ENCODE results near the gene ACADSB.
A peak's percentile ranks its signal among the peaks of the same experiment; 100 is the strongest.

Gene ACADSB

DNA sequence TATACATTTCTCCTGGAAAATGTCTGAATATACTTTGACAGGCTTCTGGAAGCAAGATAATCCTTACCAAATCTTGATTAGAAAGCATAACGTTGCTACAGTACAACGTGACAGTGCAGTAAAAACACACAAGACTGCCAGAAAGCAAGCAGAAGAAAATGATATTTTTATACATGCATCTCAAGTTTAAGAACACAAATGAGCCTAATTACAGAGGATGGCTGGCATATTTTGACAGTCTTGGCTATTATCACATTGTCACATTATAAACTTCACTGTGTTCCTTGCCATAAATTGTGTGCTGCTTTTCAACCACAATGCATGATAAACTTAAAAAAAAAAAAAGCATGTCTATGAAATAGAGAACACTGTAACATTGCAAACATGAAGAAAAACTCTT is 4.5 kb upstream of the ACADSB start:
- no peak for DNase-seq

DNA sequence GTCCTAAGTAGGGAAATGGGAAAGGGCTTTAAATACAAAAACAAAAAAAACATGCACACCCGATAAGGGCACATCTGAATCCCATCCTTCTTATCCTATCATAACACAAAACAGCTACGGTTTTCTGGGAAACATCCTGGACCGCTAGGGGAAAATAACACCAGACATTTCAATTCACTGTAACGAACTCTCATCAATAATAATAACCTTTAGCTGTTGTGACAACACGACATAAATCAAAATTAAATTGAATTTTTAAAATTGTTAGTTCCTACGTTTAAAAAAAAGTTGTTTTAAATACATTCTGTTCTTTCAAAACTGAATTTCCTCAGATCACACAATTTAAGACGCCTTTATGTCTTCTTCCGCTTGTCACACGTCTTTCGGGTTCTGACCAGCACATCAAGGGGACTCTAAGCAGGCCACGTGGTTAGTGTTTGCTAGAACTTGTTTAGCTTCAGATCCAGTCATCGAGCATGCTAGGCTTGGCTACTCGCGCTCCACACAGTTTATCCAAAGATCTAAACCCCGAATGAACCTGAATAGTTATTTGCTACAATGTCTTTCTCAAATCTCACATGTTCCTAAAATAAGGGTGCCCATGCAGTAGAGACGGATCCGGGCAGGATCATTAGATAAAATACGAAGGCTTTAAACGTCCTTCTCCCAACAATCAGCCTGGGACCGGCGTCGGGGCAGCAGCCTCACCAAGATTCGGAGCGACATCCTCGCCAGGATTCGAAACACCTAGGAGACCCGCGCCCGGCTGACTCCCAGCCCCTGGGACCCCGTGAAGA is 1.1 kb upstream of the ACADSB start:
- DNase-seq = peak in 3 of 5 experiments; percentile 34 to 77 (median 38)

DNA sequence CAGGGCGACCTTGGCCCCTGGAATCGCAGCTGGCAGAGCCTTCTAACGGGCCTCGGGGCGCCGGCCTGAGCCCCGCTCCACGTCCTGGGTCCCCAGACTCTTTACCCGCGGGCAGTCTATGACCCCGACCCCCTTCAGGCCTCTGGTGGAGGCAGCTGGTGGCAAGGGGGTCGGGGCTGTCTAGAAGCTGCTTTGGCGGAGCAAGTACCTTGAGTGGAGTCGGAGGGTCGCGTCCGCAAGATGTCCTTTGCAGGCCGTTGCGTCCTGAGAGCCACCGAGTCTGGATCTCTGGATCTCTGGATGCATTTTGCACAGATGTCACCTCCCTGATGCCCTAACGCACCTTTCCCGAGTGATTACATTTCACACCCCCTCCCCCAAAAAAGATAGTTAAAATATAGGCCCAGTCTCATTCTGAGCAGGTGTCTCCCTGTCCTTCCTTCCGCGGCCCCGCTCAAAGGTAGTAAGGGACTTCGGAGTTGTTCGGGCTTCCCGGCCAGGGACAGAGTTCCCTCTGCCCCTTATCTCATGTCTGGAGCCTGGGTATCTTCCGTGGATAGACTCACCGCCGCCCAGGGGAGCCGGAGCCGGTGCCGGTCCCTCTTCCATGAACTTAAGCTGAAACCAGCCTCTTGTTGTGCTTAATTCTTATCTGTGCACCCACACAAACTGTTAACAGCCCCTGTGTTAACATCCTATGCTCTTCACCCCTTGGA is 457 bp downstream of the ACADSB start:
- DNase-seq = peak in 2 of 5 experiments; percentile 5 to 17

DNA sequence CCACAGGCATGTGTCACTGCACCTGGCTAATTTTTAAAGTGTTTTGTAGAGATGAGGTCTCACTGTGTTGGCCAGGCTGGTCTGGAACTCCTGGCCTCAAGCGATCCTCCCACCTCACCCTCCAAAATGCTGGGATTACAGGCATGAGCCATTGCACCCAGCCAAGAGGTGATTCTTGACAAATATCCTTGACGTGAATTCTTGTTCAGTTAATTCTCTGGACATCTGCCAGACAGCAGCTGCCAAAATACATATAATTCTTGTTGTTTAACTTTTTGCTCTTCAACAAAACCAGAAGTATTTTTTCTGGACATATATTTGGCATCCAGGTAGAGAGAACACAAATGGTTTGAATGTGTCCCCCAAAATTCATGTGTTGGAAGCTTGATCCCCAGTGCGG is 3.2 kb downstream of the ACADSB start:
- DNase-seq = no peak

DNA sequence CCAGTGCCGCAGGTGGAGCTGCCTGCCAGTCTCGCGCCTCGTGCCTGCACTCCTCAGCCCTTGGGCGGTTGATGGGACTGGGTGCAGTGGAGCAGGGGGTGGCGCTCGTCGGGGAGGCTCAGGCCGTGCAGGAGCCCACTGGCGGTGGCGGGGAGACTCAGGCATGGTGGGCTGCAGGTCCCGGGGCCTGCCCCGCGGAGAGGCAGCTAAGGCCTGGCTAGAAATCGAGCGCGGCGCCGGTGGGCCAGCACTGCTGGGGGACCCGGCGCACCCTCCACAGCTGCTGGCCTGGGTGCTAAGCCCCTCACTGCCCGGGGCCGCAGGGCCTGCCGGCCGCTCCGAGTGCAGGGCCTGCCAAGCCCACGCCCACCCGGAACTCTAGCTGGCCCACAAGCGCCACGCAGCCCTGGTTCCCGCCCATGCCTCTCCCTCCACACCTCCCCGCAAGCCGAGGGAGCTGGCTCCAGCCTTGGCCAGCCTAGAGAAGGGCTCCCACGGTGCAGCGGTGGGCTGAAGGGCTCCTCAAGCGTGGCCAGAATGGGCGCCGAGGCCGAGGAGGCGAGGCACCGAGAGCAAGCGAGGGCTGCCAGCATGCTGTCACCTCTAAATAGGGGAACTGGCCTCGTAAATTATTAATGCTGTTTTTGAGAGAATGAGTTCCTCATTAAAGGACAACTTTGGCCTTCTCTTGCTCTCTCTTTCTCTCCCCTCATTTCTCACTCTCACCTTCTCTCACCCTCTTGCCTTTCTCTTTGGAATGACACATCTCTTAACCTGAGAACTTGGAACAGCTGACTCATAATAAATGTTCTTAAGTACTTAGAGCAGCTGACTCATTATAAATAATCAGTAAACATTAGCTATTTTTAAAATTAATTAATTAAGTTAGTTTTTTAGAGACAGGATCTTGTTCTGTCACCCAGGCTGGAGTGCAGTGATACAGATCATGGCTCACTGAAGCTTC is 4.9 kb downstream of the ACADSB start:
- no peak for DNase-seq

DNA sequence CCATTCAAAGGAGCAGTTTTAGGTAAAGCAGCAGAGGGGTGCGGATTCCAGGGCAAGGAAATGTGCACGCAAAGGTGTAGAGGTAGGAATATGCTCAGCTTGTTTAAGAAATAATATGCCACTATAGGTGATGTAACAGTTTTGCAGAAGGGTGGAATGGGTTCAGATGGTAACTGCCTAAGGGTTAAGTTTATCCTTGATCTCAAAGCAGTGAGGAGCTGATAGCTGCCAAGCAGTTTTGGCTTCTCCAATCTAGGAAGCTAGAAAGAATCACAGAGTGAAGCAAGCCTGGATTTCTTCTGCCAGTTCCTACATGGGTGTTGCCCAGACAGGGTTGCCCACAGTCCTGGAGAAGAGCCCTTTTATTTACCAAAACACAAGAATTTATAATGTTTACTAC is 6.0 kb downstream of the ACADSB start:
- no peak for DNase-seq

DNA sequence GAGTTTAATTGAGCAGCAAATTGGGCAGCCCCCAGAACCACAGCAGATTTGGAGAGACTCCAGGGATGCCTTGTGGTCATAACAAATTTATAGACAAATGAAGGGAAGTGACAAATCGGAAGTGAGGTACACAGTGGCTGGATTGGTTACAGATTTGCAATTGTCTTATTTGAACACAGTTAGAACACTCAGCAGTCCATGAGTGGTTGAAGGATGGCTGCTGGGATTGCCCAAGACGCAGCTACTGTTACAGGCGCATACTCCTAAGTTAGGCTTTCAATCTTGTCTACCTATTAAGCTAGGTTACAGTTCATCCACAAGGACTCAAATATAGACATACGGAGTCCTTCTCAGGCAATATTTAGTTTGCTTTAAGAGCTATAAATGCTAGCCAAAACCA is 7.4 kb downstream of the ACADSB start:
- no peak for DNase-seq

DNA sequence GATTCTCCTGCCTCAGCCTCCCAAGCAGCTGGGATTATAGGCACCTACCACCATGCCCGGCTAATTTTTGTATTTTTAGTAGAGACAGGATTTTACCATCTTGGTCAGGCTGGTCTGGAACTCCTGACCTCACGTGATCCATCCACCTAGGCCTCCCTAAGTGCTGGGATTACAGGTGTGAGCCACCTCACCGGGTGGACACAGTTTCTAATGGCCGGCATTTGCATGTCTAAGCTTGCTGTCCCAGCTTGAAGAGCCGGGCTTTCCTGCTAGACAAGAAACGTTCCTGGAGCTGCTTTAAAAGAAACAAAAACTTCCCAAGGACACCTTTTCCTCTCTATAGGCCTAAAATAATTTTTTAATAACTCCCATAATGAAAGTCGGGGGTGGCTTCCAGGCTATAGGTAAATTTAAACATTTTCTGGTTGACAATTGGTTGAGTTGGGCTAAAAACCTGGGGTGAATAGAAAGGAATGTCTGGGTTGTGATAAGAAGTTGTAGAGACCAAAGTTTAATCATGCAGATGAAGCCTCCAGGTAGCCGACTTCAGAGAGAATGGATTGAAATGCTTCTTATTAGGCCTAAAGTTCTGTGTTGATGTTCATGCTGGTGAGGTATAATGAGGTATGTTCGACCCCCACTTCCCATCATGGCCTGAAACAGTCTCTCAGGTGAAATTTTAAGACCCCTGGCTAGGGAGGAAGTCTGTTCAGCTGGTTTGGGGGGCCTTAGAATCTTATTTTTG is 8.8 kb downstream of the ACADSB start:
- DNase-seq = no peak

DNA sequence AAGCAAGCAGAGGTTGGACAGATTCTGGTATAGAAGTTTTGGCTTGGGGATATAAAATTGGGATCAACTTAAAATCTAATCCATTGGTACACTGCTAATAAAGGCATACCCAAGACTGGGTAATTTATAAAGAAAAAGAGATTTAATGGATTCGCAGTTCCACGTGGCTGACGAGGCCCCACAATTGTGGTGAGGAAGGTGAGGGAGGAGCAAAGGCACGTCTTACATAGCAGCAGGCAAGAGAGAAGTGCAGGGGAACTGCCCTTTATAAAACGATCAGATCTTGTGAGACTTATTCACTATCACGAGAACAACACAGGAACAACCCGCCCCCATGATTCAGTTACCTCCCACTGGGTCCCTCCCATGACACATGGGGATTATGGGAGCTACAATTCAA is 9.7 kb downstream of the ACADSB start:
- no peak for DNase-seq

DNA sequence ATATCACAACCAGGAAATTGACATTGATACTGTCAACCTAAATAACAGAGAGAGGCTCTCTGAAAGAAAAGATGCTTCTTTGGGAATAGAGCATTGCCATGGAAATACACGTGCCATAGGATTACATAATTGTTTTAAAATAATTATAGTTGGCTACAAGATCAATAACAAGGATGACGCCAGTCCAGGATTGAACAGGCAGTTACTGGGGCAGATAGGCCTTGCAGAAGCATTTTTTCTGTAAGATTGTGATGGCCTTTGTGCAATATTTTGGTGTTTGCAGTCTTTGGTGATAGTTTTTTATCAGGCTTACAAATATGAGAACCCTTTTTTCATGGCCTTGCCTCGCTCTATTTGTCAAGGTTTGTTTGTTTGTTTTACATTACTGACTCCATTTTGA is 10.5 kb downstream of the ACADSB start:
- DNase-seq = no peak

DNA sequence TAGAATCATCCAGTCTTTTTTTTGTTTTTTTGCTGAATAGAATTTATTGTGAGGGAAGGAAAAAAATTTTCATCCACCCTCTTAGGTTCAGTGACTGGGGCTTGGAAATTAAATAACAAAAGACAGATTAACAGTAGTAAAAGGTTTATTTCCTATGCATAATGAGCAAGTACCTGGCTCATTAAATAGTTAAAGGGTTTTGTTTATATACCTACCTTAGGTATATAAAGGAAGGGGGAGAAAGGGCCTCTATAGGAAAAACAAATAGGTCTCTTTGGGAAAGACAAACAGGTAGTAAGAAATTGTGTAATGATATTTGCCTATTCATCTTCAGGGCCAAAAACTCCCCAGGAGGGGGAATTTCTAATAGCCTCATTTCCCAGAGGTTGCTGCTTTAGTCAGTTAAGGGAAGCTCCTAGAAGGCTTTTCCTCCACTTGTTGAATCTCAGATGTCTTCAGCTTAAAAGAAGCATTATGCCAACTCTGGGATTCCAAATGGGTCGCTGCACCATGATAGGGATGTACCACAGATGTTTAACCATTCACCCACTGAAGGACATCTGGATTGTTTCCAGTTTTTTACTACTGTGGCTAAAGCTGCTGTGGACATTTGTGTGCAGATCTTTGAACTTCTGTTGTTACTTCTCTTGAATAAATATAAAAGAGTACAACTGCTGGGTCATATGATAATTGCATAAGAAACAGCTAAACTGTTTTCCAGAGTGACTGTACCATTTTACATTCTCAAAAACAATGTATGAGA is 11.3 kb downstream of the ACADSB start:
- no peak for DNase-seq

DNA sequence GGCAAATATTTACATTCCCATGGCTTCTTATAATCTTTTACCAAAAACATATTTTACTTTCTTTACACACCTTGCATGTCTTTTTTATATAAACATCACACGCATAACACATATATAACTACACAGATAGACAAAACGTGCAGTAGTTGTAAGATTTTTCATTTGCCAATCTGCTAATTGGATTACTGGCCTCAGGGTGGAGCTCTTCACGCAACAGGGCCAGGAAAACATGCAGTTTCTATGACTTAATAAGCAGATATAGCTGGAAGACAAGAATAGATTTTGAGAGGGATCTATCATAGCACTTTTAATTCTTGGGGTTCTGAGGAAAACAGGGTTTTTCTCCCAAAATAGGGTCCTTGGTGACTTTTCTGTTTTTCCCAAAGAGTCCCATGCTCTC is 12.7 kb downstream of the ACADSB start:
- peak in 1 of 5 experiments; percentile 10 for DNase-seq

DNA sequence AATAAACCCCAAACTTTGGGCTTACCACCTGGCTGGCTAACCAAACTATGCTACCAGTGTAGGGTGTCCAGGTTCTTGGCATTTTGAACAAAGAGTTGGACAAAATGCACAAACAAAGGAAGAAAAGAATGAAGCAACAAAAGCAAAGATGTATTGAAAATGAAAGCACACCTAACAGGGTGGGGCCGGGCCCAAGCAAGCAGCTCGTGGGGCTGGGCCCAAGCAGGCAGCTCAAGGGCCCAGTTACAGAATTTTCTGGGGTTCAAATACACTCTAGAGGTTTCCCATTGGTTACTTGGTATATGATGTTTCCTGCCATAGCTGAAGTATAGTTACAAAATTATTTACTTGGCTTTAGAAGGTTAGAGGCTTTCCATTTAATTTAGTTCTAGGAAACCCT is 15.7 kb downstream of the ACADSB start:
- no peak for DNase-seq

DNA sequence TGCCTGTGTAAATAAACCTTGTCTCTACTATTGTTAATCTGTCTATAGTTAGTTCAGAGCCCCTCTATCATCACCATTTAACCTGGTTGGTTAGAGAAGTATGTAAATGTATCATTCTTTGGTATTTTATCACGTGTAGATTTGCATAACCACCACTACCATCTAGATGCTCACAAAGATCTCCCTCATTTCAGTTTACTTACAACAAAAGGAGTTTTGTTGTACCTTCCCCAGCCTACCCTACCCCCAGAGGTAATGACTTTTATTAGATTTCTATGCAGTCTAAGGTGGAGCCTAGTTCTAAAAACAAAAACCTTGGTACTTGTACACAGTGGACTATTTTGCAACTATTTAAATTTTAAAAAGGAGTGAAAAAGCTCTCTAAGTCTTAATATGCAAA is 17.5 kb downstream of the ACADSB start:
- DNase-seq = no peak

DNA sequence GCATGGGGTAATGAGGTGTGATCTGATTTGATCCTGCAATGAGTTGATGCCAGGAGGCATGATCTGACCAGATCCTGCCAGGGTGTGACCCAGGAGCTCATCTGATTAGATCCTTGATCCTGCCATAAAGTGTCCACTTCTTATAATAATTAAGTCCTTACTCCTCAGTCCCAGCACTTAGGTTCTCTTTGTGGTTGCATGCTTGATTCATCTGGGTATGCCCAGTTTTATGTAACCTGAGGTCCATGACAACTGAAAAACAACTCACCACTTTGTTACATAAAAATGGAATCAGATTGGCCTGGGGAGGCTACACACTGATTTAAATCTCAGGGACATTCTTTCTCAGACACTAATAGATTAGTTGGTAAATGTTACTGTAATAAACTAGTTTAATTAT is 19.1 kb downstream of the ACADSB start:
- no peak for DNase-seq

DNA sequence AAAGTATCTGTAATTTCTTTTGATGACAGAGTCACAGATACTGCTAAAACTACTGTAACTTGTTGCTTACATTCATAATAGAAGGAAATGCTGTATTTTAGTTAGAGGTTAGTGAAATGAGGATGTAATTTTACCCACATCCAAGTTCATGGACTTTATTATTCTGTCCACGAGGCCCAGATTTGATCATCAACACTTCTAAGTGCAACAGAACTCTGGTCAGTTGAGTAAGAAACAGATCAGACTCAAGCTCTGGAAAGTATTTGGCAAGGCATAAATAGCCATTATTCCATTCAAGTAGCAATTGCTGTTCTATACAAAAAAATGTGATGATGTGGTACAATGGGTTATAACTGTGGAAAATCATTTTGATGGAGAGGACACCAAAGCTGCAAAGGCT is 22.3 kb downstream of the ACADSB start:
- DNase-seq = no peak

DNA sequence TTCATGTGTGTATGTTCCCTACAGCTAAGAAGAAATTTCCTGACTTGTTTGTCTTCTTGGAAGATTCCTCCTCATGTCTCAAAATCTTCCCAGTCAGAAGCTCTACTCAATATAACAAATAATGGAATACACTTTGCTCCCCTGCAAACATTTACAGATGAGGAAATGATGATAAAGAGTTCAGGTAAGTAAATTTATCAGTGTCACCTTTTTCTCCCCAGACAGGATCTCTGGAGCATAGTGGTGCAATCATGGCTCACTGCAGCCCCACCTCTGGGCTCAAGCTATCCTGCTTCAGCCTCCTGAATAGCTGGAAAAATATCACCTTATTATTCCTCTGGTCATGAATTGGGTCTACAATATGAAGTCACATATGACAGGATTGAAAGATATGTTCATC is 25.5 kb downstream of the ACADSB start:
- no peak for DNase-seq

DNA sequence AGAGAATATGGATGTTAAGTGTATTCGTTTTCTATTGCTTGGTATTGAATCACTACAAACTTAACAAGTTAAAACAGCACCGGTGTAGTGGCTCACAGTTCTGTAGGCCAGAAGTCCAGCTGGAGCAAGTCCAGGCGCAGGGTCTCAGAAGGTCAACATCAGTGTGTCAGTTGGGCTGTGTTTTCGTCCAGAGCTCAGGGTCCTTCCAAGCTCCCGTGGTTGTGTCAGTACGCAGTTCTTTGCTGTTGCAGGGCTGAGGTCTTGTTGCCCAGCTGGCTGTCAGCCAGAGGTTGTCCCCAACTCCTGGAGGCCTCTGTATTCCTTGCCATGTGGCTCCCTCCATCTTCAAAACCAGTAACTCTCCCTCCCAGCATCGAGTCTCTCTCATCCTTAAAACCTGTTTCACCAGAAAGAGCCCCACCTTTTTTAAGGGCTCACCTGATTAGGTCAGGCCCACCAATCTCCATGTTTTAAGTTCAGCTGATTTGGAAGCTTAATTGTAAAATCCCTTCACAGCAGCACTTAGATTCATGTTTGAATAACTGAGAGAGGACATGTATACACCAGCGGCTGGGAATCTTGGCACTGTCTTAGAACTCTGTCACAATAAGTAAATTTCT is 26.8 kb downstream of the ACADSB start:
- no peak for DNase-seq

DNA sequence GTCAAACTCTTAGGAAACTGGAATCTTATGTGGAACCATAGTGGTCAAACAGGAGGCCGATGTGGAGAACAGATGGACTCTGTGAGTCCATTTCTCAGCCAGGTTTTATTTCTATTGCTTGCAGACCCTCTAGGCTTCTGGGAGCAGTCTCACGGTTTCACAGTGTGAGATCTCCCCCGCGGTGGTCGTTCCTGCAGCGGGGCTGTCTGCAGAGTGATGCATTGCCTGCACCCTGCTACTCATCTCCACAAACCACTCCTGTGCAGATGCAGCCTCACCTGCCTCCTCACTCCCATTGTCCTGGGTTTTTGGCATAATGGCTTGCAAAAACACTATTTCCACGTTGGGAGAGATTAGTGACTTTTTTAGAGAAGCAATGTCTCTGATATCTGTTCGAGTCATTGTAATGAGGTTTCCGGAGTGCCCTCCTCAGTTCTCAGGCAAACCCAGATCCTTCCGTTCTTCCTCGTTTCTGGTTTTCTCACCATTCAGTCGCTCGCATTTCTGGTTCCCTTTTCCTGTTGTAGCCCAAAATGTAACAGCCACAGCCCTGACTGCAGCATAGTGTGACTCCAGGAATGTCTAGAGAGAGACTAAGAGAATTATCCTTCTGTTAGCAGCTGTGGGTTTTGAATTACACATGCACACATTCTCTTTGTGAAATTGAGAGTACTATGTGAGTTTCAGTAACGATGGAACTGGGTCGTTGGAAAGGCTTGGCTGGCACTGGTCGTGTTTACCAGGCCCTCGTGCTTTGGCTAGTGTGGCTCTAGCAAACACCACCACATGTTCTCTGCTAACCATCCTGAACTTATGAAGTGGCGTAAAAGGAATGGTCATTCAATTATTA is 30.2 kb downstream of the ACADSB start:
- no peak for DNase-seq

DNA sequence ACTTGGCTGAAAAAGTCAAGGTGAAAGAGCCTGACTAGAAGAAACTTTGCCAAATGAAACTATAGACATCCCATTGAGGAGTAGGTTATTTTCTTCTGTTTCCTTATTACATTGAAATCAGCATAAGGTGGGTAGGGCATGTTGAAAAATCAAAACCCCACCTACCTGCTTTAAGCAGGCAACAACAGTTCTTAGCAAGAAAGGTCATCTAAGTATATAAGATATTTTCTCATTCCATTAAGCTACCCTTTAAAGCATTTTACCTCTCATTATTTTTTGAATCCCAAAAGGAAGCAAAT is 30.8 kb downstream of the ACADSB start:
- DNase-seq = no peak
